SK-N-SH (cell line): ENCODE data around the gene FNDC3B. TPM values are rescaled to one million over a fixed set of nuclear protein-coding genes. Genes with fewer than 3 reads are reported as not detected.

ENCODE experiments used
- CTCF ChIA-PET: fragments of 300-600, 350-600 bp; formaldehyde crosslinking; extraction: SDS; loops from one replicate; lab custom pipeline; 2021; lab: Yijun Ruan, JAX
- POLR2A ChIA-PET: fragments of 350-600 bp; sonication (Branson Sonifier 250); formaldehyde crosslinking; extraction: SDS; loops from one replicate; lab custom pipeline; 2020; ENCODE audit warnings: antibody characterized with exemption, inconsistent platforms; lab: Yijun Ruan, JAX
- DNase-seq: peaks from one replicate; pipeline ENCODE4 v3.0.0; 2012
- H2AFZ ChIP-seq: fragments of 200-600 bp; sonication (generic); 2 replicates; pipeline ENCODE4 v1.8.1; 2016; ENCODE audit warnings: antibody characterized with exemption, mild to moderate bottlenecking, low read depth
- H3F3A ChIP-seq: fragments of 200-600 bp; sonication (generic); replicated peaks from 2 replicates; pipeline ENCODE3; 2016; ENCODE audit warnings: antibody characterized with exemption, mild to moderate bottlenecking; ENCODE audit not compliant: insufficient read depth
- H3K27ac ChIP-seq, 2 experiments: fragments of 200-500 bp in 1 of 2; fragments of 200-600 bp in 1 of 2; sonication (Bioruptor generic) in 1 of 2; sonication (generic), shearing (Covaris generic) in 1 of 2; 2 replicates each; pipeline versions ENCODE4 v1.5.1 to v1.6.1; 2014 to 2016; ENCODE audit warnings: low read depth in 2 of 2, inconsistent platforms in 1 of 2, low read length in 1 of 2, mild to moderate bottlenecking in 1 of 2, mixed read lengths in 1 of 2
- H3K27me3 ChIP-seq: fragments of 200-600 bp; sonication (generic), shearing (Covaris generic); 2 replicates; pipeline ENCODE4 v1.6.1; 2016; ENCODE audit warnings: mixed run types; ENCODE audit not compliant: insufficient read depth
- H3K36me3 ChIP-seq, 2 experiments: fragments of 200-500 bp in 1 of 2; fragments of 200-600 bp in 1 of 2; sonication (Bioruptor generic) in 1 of 2; sonication (generic) in 1 of 2; replicated peaks in 1 of 2; 2 replicates each; pipeline versions ENCODE3 to v1.5.1; 2014 to 2016; ENCODE audit warnings: low read length in 1 of 2, mild to moderate bottlenecking in 1 of 2; ENCODE audit not compliant: insufficient read depth in 2 of 2, control insufficient read depth in 1 of 2
- H3K4me1 ChIP-seq, 2 experiments: fragments of 200-500 bp in 1 of 2; fragments of 200-600 bp in 1 of 2; sonication (Bioruptor generic) in 1 of 2; sonication (generic), shearing (Covaris generic) in 1 of 2; 2 replicates each; pipeline versions ENCODE4 v1.5.1 to v1.6.1; 2014 to 2016; ENCODE audit warnings: low read depth in 1 of 2, low read length in 1 of 2, mixed run types in 1 of 2; ENCODE audit not compliant: insufficient read depth in 2 of 2, control insufficient read depth in 1 of 2
- H3K4me2 ChIP-seq: fragments of 200-600 bp; sonication (generic), shearing (Covaris generic); 2 replicates; pipeline ENCODE4 v1.6.1; 2017; ENCODE audit warnings: mixed run types
- H3K4me3 ChIP-seq, 2 experiments: fragments of 200-500 bp in 1 of 2; fragments of 200-600 bp in 1 of 2; sonication (Bioruptor generic) in 1 of 2; sonication (generic), shearing (Covaris generic) in 1 of 2; 2 replicates each; pipeline versions ENCODE4 v1.5.1 to v1.8.1; 2014 to 2016; ENCODE audit warnings: low read depth in 2 of 2, inconsistent platforms in 1 of 2, low read length in 1 of 2, mild to moderate bottlenecking in 1 of 2, mixed read lengths in 1 of 2, moderate library complexity in 1 of 2
- H3K79me2 ChIP-seq: fragments of 200-600 bp; sonication (generic); 2 replicates; pipeline ENCODE4 v1.8.1; 2017; ENCODE audit warnings: mild to moderate bottlenecking; ENCODE audit not compliant: insufficient read depth
- H3K9ac ChIP-seq: fragments of 200-600 bp; sonication (generic); 2 replicates; pipeline ENCODE4 v1.6.1; 2017; ENCODE audit warnings: mixed run types
- H3K9me2 ChIP-seq: fragments of 200-600 bp; sonication (generic); 2 replicates; pipeline ENCODE4 v1.6.1; 2017; ENCODE audit warnings: mixed run types
- H3K9me3 ChIP-seq: fragments of 200-600 bp; sonication (generic); 2 replicates; pipeline ENCODE4 v1.6.1; 2017; ENCODE audit warnings: mixed run types, mild to moderate bottlenecking, moderate library complexity
- H4K20me1 ChIP-seq: fragments of 200-600 bp; sonication (generic); 2 replicates; pipeline ENCODE4 v1.6.1; 2017; ENCODE audit warnings: mild to moderate bottlenecking, mixed run types; ENCODE audit not compliant: insufficient read depth
- CHD2 ChIP-seq: fragments of 150-350 bp; IDR thresholded peaks from 2 replicates; pipeline ENCODE4 v1.6.1; 2018; ENCODE audit warnings: low read length; ENCODE audit not compliant: partially characterized antibody
- FOSL2 ChIP-seq: IDR thresholded peaks from 2 replicates; pipeline ENCODE4 v1.4.0; 2012; ENCODE audit warnings: low read depth, mild to moderate bottlenecking, moderate library complexity, borderline replicate concordance
- FOXJ3 ChIP-seq: sonication (generic); formaldehyde crosslinking; IDR thresholded peaks from 2 replicates; pipeline ENCODE4 v1.5.1; 2020; ENCODE audit warnings: mild to moderate bottlenecking, missing genetic modification reagents
- GABPA ChIP-seq: IDR thresholded peaks from 2 replicates; pipeline ENCODE4 v1.4.0; 2012; ENCODE audit warnings: low read depth, mild to moderate bottlenecking
- GATA2 ChIP-seq: sonication (generic); formaldehyde crosslinking; IDR thresholded peaks from 2 replicates; pipeline ENCODE4 v1.5.0; 2020; ENCODE audit warnings: mild to moderate bottlenecking, missing genetic modification reagents
- JUND ChIP-seq: IDR thresholded peaks from 2 replicates; pipeline ENCODE4 v1.4.0; 2012
- MXI1 ChIP-seq: IDR thresholded peaks from 2 replicates; pipeline ENCODE4 v1.6.1; 2012; ENCODE audit warnings: mild to moderate bottlenecking, low read depth, low read length, improper control_type of control experiment
- NFIC ChIP-seq: IDR thresholded peaks from 2 replicates; pipeline ENCODE4 v1.4.0; 2012; ENCODE audit warnings: borderline replicate concordance
- POLR2AphosphoS5 ChIP-seq: IDR thresholded peaks from 2 replicates; pipeline ENCODE4 v1.6.1; 2012; ENCODE audit warnings: low read depth, low read length
- RAD21 ChIP-seq: IDR thresholded peaks from 2 replicates; pipeline ENCODE4 v1.6.1; 2012; ENCODE audit warnings: mild to moderate bottlenecking, low read length
- SMC3 ChIP-seq: IDR thresholded peaks from 2 replicates; pipeline ENCODE4 v1.6.1; 2012; ENCODE audit warnings: low read depth, low read length, improper control_type of control experiment
- TAF1 ChIP-seq: IDR thresholded peaks from 2 replicates; pipeline ENCODE4 v1.6.1; 2012; ENCODE audit warnings: low read depth, mild to moderate bottlenecking, low read length, moderate library complexity, borderline replicate concordance
- TCF12 ChIP-seq: IDR thresholded peaks from 2 replicates; pipeline ENCODE4 v1.4.0; 2012
- WGBS: methylation state at CpG from one replicate; pipeline ENCODE4 v1.1.6; 2017; ENCODE audit warnings: low lambda C conversion rate; 5-methylcytosine and 5-hydroxymethylcytosine counted together
- polyA plus RNA-seq, 3 experiments: library from polyadenylated mRNA; depleted of rRNA; stranded (reverse); fragments of >200 nt; gene quantifications; 2 replicates each; pipeline ENCODE4 v1.2.3, GENCODE V29; 2012
- TF ChIP-seq, protein P1 (sequence below): IDR thresholded peaks from 2 replicates; pipeline ENCODE4 v1.4.0; 2012; ENCODE audit warnings: low read depth
- TF ChIP-seq, protein P2 (sequence below): fragments of 200-600 bp; sonication (generic); IDR thresholded peaks from 2 replicates; pipeline ENCODE4 v1.6.1; 2017; ENCODE audit warnings: antibody characterized with exemption, mild to moderate bottlenecking, moderate library complexity
- TF ChIP-seq, protein P3 (sequence below): IDR thresholded peaks from 2 replicates; pipeline ENCODE4 v1.4.0; 2012; ENCODE audit warnings: low read depth, borderline replicate concordance
- TF ChIP-seq, protein P4 (sequence below): IDR thresholded peaks from 2 replicates; pipeline ENCODE4; 2012
- TF ChIP-seq, protein P5 (sequence below): fragments of 150-350 bp; IDR thresholded peaks from 2 replicates; pipeline ENCODE4 v1.6.1; 2017; ENCODE audit warnings: antibody characterized with exemption, low read length, low read depth, borderline replicate concordance

Gene FNDC3B
- polyA plus RNA-seq, 1 of the 3 experiments (the other 2 are of a cell fraction): 10.4 TPM

DNA sequence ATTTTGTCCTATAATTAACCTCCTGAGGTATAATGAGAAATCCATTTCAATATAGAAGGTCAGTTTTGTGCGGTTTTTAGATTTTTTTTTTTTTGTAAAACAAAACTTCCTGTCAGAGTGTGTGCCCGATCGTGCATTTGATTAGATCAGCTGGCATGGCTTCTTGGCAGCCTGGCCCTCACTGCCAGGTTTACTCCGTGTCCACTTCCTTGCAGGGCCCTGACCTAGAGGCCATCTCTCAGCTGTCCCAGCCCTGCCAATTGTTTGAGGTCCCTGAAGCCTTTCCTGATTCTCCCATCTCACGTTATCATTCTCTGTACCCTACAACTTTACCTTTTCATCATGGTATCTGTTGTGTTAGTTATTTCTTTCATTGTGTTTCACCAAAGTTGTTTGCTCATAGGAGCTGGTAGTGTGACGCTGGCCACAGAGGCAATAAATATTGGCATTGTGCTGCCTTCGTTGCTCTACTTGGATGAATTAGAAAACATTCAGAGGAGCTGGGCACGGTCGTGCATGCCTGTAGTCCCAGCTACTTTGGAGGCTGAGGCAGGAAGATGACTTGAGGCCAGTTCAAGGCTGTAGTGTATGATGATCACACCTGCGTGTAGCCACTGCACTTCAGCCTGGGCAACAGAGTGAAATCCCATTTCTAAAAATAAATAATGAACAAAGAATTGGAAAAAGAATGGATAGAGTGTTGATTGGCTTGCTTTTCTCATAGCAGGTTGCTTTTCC lies 206.9 kb downstream of the FNDC3B start (continued):
- TF ChIP-seq CHD2 (no peak), FOXJ3 (CRISPR knock-in tag) (no peak), GATA2 (CRISPR knock-in tag) (no peak), NFIC (peak; percentile 70), TAF1 (no peak)

DNA sequence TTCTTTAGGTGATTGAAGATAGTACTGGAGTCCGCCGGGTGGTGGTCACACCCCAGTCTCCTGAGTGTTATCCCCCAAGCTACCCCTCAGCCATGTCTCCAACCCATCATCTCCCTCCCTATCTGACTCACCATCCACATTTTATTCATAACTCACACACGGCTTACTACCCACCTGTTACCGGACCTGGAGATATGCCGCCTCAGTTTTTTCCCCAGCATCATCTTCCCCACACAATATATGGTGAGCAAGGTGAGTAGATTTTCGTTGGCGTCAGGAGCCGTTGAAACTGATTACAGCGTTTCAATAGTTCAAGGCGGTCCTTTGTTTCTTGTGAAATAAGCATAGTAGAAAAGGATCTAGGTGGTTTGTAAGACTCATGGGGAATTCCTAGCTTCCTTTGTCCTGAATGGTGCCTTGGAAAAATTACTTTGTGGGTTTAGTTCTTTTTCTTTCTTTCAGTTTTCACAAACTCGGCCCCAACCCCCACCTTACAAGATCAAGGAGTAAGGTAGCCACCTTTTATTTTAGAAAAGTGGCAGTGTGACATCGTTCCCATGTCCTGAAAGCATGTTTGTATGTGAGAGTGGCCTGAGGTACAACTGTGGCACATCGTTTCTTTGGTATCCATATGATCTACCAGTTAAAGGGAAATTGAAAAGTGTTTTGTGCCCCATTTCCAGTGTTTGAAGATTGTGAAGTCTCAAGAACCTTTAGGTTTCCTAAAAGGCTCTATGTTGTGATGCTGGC lies 208.3 kb downstream of the FNDC3B start:
- WGBS: 88% methylated on average over 13 of the region's 13 CpGs
- peaks cover 24% of the 10 kb centered on the region for H4K20me1 ChIP-seq
- no peaks in the 10 kb centered on the region for H3K9me3 ChIP-seq

DNA sequence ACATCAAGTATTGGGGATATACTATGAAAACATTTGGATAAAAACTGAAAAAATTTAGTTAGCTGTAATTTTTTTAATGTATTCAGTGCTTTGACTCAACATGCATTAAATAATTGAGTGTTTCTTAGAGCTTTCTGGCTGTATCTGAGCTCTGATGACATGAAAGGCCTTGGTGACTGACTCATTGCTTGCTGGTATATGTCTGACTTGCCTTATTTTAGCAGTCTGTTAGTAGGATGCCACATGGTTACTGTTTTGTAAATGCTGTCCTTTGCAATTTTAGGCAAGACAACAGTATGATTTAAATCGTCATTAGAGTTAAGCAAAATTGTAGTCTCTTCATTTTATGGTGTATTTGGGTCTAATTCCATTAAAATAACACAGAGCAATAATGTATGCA lies 209.7 kb downstream of the FNDC3B start:
- no peaks in the 10 kb centered on the region for H3K27me3 ChIP-seq
- DNase-seq: no peak
- peaks cover 24% of the 10 kb centered on the region for H4K20me1 ChIP-seq
- H3K9me3 ChIP-seq: no peaks in the 10 kb centered on the region
- H3K79me2 ChIP-seq: peaks cover 69% of the 10 kb centered on the region
- WGBS: 33% methylated on average over 1 of the region's 1 CpG
- H3K9me2 ChIP-seq: no peaks in the 10 kb centered on the region
- peak overlapping the region in 1 of 2 experiments; percentile 59; a peak in 1 of 4 replicates for H3K27ac ChIP-seq
- H3F3A ChIP-seq: peaks cover 11% of the 10 kb centered on the region
- H3K4me3 ChIP-seq: no peak overlapping the region
- peaks cover 28% of the 10 kb centered on the region in 2 experiments for H3K36me3 ChIP-seq
- peaks cover 8 to 16% of the 10 kb centered on the region in 2 experiments; a peak in 2 of 4 replicates for H3K4me1 ChIP-seq
- H3K4me2 ChIP-seq: no peak overlapping the region
- ChIA-PET POLR2A (no interaction called here), CTCF (no interaction called here)
- no peak overlapping the region for H2AFZ ChIP-seq
- no peak overlapping the region for H3K9ac ChIP-seq
- TF ChIP-seq, protein P1, sequence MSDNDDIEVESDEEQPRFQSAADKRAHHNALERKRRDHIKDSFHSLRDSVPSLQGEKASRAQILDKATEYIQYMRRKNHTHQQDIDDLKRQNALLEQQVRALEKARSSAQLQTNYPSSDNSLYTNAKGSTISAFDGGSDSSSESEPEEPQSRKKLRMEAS: peak; percentile 40; the same call in 1 of the 2 replicates
- TF ChIP-seq, protein P2, sequence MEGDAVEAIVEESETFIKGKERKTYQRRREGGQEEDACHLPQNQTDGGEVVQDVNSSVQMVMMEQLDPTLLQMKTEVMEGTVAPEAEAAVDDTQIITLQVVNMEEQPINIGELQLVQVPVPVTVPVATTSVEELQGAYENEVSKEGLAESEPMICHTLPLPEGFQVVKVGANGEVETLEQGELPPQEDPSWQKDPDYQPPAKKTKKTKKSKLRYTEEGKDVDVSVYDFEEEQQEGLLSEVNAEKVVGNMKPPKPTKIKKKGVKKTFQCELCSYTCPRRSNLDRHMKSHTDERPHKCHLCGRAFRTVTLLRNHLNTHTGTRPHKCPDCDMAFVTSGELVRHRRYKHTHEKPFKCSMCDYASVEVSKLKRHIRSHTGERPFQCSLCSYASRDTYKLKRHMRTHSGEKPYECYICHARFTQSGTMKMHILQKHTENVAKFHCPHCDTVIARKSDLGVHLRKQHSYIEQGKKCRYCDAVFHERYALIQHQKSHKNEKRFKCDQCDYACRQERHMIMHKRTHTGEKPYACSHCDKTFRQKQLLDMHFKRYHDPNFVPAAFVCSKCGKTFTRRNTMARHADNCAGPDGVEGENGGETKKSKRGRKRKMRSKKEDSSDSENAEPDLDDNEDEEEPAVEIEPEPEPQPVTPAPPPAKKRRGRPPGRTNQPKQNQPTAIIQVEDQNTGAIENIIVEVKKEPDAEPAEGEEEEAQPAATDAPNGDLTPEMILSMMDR: no peak
- TF ChIP-seq, protein P3, sequence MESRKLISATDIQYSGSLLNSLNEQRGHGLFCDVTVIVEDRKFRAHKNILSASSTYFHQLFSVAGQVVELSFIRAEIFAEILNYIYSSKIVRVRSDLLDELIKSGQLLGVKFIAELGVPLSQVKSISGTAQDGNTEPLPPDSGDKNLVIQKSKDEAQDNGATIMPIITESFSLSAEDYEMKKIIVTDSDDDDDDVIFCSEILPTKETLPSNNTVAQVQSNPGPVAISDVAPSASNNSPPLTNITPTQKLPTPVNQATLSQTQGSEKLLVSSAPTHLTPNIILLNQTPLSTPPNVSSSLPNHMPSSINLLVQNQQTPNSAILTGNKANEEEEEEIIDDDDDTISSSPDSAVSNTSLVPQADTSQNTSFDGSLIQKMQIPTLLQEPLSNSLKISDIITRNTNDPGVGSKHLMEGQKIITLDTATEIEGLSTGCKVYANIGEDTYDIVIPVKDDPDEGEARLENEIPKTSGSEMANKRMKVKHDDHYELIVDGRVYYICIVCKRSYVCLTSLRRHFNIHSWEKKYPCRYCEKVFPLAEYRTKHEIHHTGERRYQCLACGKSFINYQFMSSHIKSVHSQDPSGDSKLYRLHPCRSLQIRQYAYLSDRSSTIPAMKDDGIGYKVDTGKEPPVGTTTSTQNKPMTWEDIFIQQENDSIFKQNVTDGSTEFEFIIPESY: no peak
- TF ChIP-seq POLR2AphosphoS5 (no peak), FOSL2 (peak; percentile 59; the same call in 1 of the 2 replicates), JUND (peak; percentile 43), TCF12 (peak; percentile 62; the same call in 1 of the 2 replicates), RAD21 (no peak), NFIC (no peak)
- TF ChIP-seq, protein P4, sequence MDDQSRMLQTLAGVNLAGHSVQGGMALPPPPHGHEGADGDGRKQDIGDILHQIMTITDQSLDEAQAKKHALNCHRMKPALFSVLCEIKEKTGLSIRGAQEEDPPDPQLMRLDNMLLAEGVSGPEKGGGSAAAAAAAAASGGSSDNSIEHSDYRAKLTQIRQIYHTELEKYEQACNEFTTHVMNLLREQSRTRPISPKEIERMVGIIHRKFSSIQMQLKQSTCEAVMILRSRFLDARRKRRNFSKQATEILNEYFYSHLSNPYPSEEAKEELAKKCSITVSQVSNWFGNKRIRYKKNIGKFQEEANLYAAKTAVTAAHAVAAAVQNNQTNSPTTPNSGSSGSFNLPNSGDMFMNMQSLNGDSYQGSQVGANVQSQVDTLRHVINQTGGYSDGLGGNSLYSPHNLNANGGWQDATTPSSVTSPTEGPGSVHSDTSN: peak; percentile 60
- TF ChIP-seq, protein P5, sequence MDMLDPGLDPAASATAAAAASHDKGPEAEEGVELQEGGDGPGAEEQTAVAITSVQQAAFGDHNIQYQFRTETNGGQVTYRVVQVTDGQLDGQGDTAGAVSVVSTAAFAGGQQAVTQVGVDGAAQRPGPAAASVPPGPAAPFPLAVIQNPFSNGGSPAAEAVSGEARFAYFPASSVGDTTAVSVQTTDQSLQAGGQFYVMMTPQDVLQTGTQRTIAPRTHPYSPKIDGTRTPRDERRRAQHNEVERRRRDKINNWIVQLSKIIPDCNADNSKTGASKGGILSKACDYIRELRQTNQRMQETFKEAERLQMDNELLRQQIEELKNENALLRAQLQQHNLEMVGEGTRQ: no peak

More for the DNA sequence above, 208.3 kb downstream of the FNDC3B start:
- CTCF ChIA-PET: interaction anchor here (0.7 kb wide), 1 partner anchor 9 kb away, joined by 4 read pairs; no protein-coding TSS in a partner anchor
- Histone ChIP-seq H3F3A (peaks cover 21% of the 10 kb centered on the region), H3K36me3 (peaks cover 25 to 28% of the 10 kb centered on the region in 2 experiments), H3K4me3 (no peak overlapping the region), H3K4me2 (no peak overlapping the region), H3K27ac (peak overlapping the region in 1 of 2 experiments; percentile 16; a peak in 1 of 4 replicates), H3K9me2 (no peaks in the 10 kb centered on the region), H2AFZ (no peak overlapping the region), H3K4me1 (peaks cover 8 to 16% of the 10 kb centered on the region in 2 experiments; a peak in 2 of 4 replicates), H3K27me3 (no peaks in the 10 kb centered on the region), H3K79me2 (peaks cover 75% of the 10 kb centered on the region), H3K9ac (no peak overlapping the region)
- TF ChIP-seq TCF12 (no peak), MXI1 (no peak), SMC3 (no peak), CHD2 (no peak), GABPA (no peak), GATA2 (CRISPR knock-in tag) (no peak)
- no peak for DNase-seq
- POLR2A ChIA-PET: no interaction called here
